Urinary bladder (tissue), 4 donors: ENCODE results near the gene RBM39. TPM values are rescaled to one million over a fixed set of nuclear protein-coding genes. Genes with fewer than 3 reads are reported as not detected.
"Not testable (repeated sequence)": the region's sequence is repeated elsewhere in the genome, so short reads cannot be mapped to it uniquely, and the experiment has no call there.

Experiments
- DNase-seq: peaks from one replicate; pipeline ENCODE4 v3.0.0-alpha.2; 2015; ENCODE audit errors: extremely low spot score
- H3K27ac ChIP-seq: one replicate; pipeline ENCODE4 v1.5.1; 2013; ENCODE audit warnings: low read depth, mild to moderate bottlenecking, moderate library complexity
- H3K36me3 ChIP-seq: one replicate; pipeline ENCODE4 v1.6.1; 2013; ENCODE audit warnings: mild to moderate bottlenecking, moderate library complexity; ENCODE audit not compliant: insufficient read depth
- H3K4me1 ChIP-seq: one replicate; pipeline ENCODE4 v1.6.1; 2013; ENCODE audit warnings: mild to moderate bottlenecking, moderate library complexity; ENCODE audit not compliant: insufficient read depth
- H3K4me3 ChIP-seq: one replicate; pipeline ENCODE4 v1.5.1; 2013; ENCODE audit warnings: low read depth, low read length
- WGBS: extraction: QIAGEN DNeasy Blood & Tissue Kit; methylation state at CpG from one replicate; pipeline ENCODE4 v1.1.7; 2013; 5-methylcytosine and 5-hydroxymethylcytosine counted together
- polyA plus RNA-seq: library from polyadenylated mRNA; stranded (reverse); fragments of 200-250 nt; gene quantifications from one replicate; pipeline ENCODE4 v1.2.3, GENCODE V29; 2013
- total RNA-seq: library from RNA; depleted of rRNA; stranded (reverse); fragments of >200 nt; gene quantifications from one replicate; pipeline ENCODE4 v1.2.3, GENCODE V29; 2014
- donor health status: healthy with polysubstance abuse.
- donor health status: healthy.

Gene RBM39
- total and polyA plus RNA-seq, 2 donors: 183 to 645 TPM

DNA sequence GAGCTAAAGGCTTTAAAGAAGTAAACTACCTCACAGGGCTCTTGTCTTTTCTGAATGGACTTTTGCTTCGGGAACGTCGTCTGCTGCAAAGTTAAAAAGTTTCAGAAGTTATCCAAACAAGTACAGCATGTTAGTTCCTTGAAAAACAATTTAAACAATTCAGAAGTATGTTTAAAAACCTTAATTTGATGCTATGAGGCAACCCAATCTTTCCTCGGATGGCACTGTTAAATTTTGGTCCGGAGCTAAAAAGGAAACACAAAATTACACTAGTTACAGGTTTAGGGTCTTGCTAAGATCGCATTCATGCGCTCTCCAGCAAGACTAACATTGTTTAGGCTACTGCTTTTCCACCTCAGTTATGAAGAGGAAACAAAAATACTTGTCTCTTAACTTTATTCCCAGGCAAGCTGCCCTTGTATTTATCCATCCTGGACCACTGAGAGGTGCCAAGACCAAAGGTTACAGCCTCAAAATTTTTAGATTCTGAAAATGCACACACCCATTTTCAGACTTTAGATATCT lies 12.7 kb downstream of the RBM39 start:
- H3K27ac ChIP-seq: no peak overlapping the region
- H3K4me3 ChIP-seq: no peak overlapping the region
- no peaks in the 10 kb centered on the region for H3K4me1 ChIP-seq
- H3K36me3 ChIP-seq: peaks cover 14% of the 10 kb centered on the region
- WGBS: 77% methylated on average over 7 of the region's 7 CpGs
- no peak for DNase-seq

GRCh38 chr20:35726842-35727711 lies 15.0 kb downstream of the RBM39 start:
- Histone ChIP-seq H3K27ac (no peak overlapping the region), H3K4me1 (no peaks in the 10 kb centered on the region), H3K36me3 (peaks cover 13% of the 10 kb centered on the region), H3K4me3 (no peak overlapping the region)
- DNase-seq: no peak
- 95% methylated on average over 20 of the region's 20 CpGs for whole genome bisulfite sequencing

DNA sequence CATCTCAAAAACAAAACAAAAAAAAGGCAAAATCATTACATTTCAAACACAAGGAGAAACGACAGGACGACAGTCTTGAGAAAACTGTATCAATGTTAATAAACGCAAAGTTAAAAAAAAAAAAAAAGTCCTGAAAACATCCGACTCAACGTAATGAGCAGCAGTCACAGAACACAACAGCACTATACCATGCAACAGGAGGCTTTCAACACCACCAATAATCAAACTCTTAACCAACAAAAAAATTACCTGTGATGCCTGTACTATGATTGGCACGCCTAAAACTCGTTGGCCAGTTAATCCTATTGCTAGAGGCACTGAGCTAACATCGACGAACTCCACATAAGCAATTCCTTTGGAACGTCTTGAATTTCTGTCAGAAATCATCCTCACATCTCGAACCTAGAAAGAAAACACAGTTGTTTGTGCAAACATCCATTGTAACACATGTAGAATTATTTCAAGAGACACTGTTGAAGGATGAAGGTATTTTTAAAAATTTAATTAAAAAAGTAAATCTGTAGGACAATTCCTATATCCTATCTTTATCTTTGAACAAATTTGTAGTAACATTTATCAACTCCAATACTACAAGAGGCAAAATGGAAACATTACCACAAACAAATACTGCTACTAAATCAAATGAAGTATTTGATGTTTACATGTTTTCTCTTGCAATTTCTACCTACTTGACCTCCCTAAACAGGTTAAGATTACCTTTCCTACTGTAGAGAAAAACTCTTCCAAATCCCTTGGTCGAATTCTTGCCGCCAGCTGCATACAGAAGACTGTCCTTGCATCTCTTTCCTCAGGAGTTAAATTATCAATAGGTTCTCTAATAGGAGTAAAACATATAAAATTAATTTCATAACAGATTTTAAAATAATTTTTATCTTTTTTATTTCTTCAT lies 17.5 kb downstream of the RBM39 start:
- Histone ChIP-seq H3K36me3 (peaks cover 11% of the 10 kb centered on the region), H3K27ac (no peak overlapping the region), H3K4me1 (no peaks in the 10 kb centered on the region), H3K4me3 (no peak overlapping the region)
- DNase-seq: no peak
- 83% methylated on average over 13 of the region's 13 CpGs for WGBS

DNA sequence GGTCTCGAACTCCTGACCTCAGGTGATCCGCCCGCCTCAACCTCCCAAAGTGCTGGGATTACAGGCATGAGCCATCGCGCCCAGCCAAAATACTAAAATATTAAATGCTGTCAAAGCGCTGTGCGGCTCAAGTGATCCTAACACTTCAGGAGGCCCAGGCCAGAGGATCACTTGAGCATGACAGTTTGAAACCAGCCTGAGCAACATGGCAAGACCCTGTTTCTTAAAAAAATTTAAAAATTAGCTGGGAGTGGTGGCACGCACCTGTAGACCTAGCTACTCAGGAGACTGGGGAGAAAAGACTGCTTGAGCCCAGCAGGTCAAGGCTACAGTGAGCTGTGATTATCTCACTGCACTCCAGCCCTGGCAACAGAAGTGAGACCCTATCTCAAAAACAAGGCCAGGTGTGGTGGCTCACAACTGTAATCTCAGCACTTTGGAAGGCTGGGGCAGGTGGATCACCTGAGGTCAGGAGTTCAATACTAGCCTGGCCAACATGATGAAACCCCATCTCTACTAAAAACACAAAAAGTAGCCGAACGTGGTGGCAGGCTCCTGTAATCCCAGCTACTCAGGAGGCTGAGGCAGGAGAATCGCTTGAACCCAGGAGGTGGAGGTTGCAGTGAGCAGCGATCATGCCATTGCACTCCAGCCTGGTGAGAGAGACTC lies 18.3 kb downstream of the RBM39 start:
- peaks cover 14% of the 10 kb centered on the region for H3K36me3 ChIP-seq
- not testable (repeated sequence) for H3K27ac ChIP-seq, H3K4me3 ChIP-seq, H3K4me1 ChIP-seq, DNase-seq
- WGBS: 94% methylated on average over 12 of the region's 12 CpGs

- not testable (repeated sequence) for H3K4me1 ChIP-seq, H3K27ac ChIP-seq, DNase-seq, H3K4me3 ChIP-seq
- WGBS: 92% methylated on average over 4 of the region's 4 CpGs
- H3K36me3 ChIP-seq: peaks cover 14% of the 10 kb centered on the region
Measured at GRCh38 chr20:35723275-35723639, 18.8 kb downstream of the RBM39 start.

GRCh38 chr20:35721621-35722020 lies 20.4 kb downstream of the RBM39 start:
- 78% methylated on average over 3 of the region's 3 CpGs for WGBS
- Histone ChIP-seq H3K36me3 (peaks cover 9% of the 10 kb centered on the region), H3K4me3 (no peak overlapping the region), H3K4me1 (no peaks in the 10 kb centered on the region), H3K27ac (no peak overlapping the region)
- no peak for DNase-seq

DNA sequence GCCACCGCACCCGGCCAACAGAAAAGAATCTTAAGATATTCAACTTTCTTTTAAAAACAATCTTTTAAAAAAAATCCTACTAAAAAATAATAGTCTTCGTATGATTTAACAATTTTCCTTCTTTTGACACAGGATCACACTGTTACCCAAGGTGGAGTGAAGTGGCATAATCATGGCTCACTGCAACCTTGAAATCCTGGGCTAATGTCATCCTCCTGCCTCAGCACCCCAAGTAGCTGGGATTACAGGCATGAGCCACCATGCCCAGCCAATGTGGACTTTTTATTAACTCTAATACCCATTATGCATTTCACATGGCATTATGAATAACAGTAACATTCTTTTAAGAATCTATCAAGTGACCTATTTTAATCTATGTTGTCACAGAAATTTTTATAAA lies 20.8 kb downstream of the RBM39 start:
- H3K27ac ChIP-seq: no peak overlapping the region
- DNase-seq: no peak
- no peak overlapping the region for H3K4me3 ChIP-seq
- 95% methylated on average over 3 of the region's 3 CpGs for WGBS
- H3K36me3 ChIP-seq: peaks cover 9% of the 10 kb centered on the region
- no peaks in the 10 kb centered on the region for H3K4me1 ChIP-seq

GRCh38 chr20:35720165-35721123 lies 21.6 kb downstream of the RBM39 start:
- H3K27ac ChIP-seq: no peak overlapping the region

DNA sequence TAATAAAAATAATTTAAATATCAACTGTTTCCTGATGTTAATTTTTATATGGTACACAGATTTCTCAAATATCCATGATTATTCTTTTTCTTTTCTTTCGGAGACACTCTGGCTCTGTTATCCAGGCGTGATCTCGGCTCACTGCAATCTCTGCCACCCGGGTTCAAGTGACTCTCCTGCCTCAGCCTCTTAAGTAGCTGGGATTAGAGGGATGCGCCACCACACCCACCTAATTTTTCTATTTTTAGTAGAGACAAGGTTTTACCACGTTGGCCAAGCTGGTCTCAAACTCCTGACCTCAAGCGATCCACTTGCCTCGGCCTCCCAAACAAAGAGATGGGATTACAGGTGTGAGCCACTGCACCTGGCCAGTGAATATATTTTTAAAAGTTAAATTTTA lies 22.3 kb downstream of the RBM39 start:
- WGBS: 65% methylated on average over 8 of the region's 8 CpGs
- Histone ChIP-seq H3K36me3 (peaks cover 11% of the 10 kb centered on the region), H3K27ac (no peak overlapping the region), H3K4me3 (no peak overlapping the region), H3K4me1 (no peaks in the 10 kb centered on the region)
- no peak for DNase-seq

More at GRCh38 chr20:35720165-35721123, 21.6 kb downstream of the RBM39 start:
- Histone ChIP-seq H3K4me3 (no peak overlapping the region), H3K4me1 (no peaks in the 10 kb centered on the region), H3K36me3 (peaks cover 11% of the 10 kb centered on the region)
- no peak for DNase-seq
- 91% methylated on average over 13 of the region's 13 CpGs for WGBS

- no peak overlapping the region for H3K27ac ChIP-seq
Measured at GRCh38 chr20:35718972-35719635, 23.0 kb downstream of the RBM39 start.

DNA sequence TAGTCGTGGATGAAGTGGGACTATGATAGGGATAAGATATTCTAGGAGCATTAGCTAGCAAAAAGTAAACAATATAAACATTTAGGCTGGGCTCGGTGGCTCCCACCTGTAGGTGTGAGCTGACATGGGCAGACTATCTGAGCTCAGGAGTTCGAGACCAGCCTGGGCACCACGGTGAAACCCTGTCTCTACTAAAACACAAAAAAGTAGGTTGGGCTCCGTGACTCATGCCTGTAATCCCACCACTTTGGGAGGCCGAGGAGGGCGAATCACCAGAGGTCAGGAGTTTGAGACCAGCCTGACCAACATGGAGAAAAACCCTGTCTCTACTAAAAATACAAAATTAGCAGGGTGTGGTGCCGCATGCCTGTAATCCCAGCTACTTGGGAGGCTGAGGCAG lies 23.7 kb downstream of the RBM39 start:
- H3K4me1 ChIP-seq, H3K27ac ChIP-seq, H3K36me3 ChIP-seq, H3K4me3 ChIP-seq, DNase-seq: not testable (repeated sequence)
- 89% methylated on average over 8 of the region's 8 CpGs for WGBS

More at GRCh38 chr20:35718972-35719635, 23.0 kb downstream of the RBM39 start:
- no peaks in the 10 kb centered on the region for H3K4me1 ChIP-seq
- WGBS: 81% methylated on average over 12 of the region's 12 CpGs
- no peak for DNase-seq
- H3K4me3 ChIP-seq: no peak overlapping the region
- peaks cover 9% of the 10 kb centered on the region for H3K36me3 ChIP-seq

DNA sequence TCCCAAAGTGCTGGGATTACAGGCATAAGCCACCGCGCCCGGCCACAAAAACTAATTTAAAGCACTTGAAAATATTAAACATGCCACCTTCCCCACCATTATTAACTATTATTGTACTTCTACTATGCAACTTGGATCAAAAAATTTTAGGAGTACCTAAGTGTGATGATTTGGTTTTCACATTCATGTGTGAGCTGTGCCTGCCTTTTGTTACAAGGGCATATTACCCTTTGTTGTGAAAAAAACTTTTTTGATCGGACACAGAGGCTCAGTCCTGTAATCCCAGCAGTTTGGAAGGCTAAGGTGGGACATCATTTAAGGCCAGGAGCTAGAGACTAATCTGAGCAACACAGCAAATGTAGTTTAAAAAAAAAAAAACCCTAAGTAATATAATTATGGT lies 25.7 kb downstream of the RBM39 start:
- Histone ChIP-seq H3K4me3 (no peak overlapping the region), H3K4me1 (no peaks in the 10 kb centered on the region), H3K27ac (no peak overlapping the region), H3K36me3 (peaks cover 5% of the 10 kb centered on the region)
- no peak for DNase-seq
- 91% methylated on average over 4 of the region's 4 CpGs for WGBS
